MM.1S (cell line): ENCODE measurements around the gene IL1RAPL1.

ENCODE experiments used
- DNase-seq: peaks from one replicate; pipeline ENCODE4 v3.0.0-alpha.2; 2015
- H2AFZ ChIP-seq: fragments of 300-600 bp; sonication (generic); 2 replicates; pipeline ENCODE4 v1.6.0; 2016; ENCODE audit warnings: antibody characterized with exemption, low read length
- H3F3A ChIP-seq: fragments of 300-600 bp; sonication (generic); 2 replicates; pipeline ENCODE4 v1.6.1; 2016; ENCODE audit warnings: mild to moderate bottlenecking, antibody characterized with exemption, low read length, moderate library complexity, mixed read lengths; ENCODE audit not compliant: insufficient read depth
- H3K27ac ChIP-seq: fragments of 300-600 bp; sonication (generic); 2 replicates; pipeline ENCODE4 v1.5.1; 2016; ENCODE audit warnings: mild to moderate bottlenecking, low read length
- H3K27me3 ChIP-seq: fragments of 300-600 bp; sonication (generic); replicated peaks from 2 replicates; pipeline ENCODE4 v1.6.0; 2016; ENCODE audit warnings: low read length; ENCODE audit not compliant: insufficient read depth
- H3K36me3 ChIP-seq: fragments of 300-600 bp; sonication (generic); replicated peaks from 2 replicates; pipeline ENCODE4 v1.6.1; 2016; ENCODE audit warnings: mild to moderate bottlenecking, low read length, mixed read lengths; ENCODE audit not compliant: insufficient read depth
- H3K4me1 ChIP-seq: fragments of 300-600 bp; sonication (generic); 2 replicates; pipeline ENCODE4 v1.6.1; 2016; ENCODE audit warnings: low read length, mixed read lengths
- H3K4me2 ChIP-seq: fragments of 300-600 bp; sonication (generic); 2 replicates; pipeline ENCODE4 v1.6.0; 2016; ENCODE audit warnings: low read depth, low read length
- H3K4me3 ChIP-seq: fragments of 300-600 bp; sonication (generic); 2 replicates; pipeline ENCODE4 v1.5.1; 2016; ENCODE audit warnings: low read length, mixed read lengths
- H3K79me2 ChIP-seq: fragments of 300-600 bp; sonication (generic); 2 replicates; pipeline ENCODE4 v1.6.1; 2016; ENCODE audit warnings: mixed run types, low read length, mixed read lengths
- H3K9ac ChIP-seq: fragments of 300-600 bp; sonication (generic); 2 replicates; pipeline ENCODE4 v1.6.1; 2016; ENCODE audit warnings: low read length, mixed read lengths
- H3K9me2 ChIP-seq: fragments of 300-600 bp; sonication (generic); replicated peaks from 2 replicates; pipeline ENCODE4 v1.6.1; 2016; ENCODE audit warnings: mild to moderate bottlenecking, low read length, mixed read lengths; ENCODE audit not compliant: insufficient read depth
- H3K9me3 ChIP-seq: fragments of 300-600 bp; sonication (generic); replicated peaks from 2 replicates; pipeline ENCODE4 v1.6.1; 2016; ENCODE audit warnings: mild to moderate bottlenecking, low read length, mixed read lengths; ENCODE audit not compliant: insufficient read depth
- H4K20me1 ChIP-seq: fragments of 300-600 bp; sonication (generic); 2 replicates; pipeline ENCODE4 v1.6.1; 2016; ENCODE audit warnings: mild to moderate bottlenecking, low read length, moderate library complexity, mixed read lengths; ENCODE audit not compliant: insufficient read depth
- EZH2 ChIP-seq: fragments of 300-600 bp; sonication (generic); optimal IDR thresholded peaks from 2 replicates; pipeline ENCODE3; 2017; ENCODE audit warnings: low read depth, mild to moderate bottlenecking, antibody characterized with exemption, low read length, mixed read lengths
- EZH2phosphoT487 ChIP-seq: fragments of 300-600 bp; sonication (generic); IDR thresholded peaks from 2 replicates; pipeline ENCODE4 v1.6.1; 2018; ENCODE audit warnings: antibody characterized with exemption, low read length
- TF ChIP-seq, protein P1 (sequence below): fragments of 300-600 bp; sonication (generic); IDR thresholded peaks from 2 replicates; pipeline ENCODE4 v1.5.1; 2016; ENCODE audit warnings: antibody characterized with exemption, low read length, mixed read lengths

The IL1RAPL1 gene

DNA sequence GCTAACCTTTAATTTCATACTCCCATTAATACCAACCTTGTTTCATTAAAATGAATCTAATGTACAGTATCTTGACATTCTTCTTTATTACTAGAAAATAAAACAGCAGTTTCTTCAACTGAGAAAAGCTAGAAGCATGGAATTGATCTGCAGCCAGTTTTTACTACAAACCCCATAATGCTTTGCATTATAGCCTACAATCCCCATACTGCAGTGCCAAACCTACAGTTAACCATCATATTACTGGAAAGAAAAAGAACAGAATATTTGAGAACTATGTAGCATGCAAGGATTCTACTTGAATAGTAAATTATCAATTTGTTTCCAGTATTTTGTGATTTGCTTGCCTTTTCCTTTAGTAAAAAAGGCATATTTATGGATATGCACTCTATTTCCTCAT lies 3.2 kb upstream of the IL1RAPL1 start:
- H3F3A ChIP-seq, result no peaks in the 10 kb centered on the region
- no peak overlapping the region for H3K4me2 ChIP-seq
- no peaks in the 10 kb centered on the region for H3K4me1 ChIP-seq
- no peaks in the 10 kb centered on the region for H3K27me3 ChIP-seq
- no peaks in the 10 kb centered on the region for H3K9me2 ChIP-seq
- DNase-seq, result no peak
- no peaks in the 10 kb centered on the region for H3K9me3 ChIP-seq
- no peaks in the 10 kb centered on the region for H3K36me3 ChIP-seq
- H3K4me3 ChIP-seq, result no peak overlapping the region
- TF ChIP-seq EZH2 (no peak), EZH2phosphoT487 (no peak)
- TF ChIP-seq, protein P1, sequence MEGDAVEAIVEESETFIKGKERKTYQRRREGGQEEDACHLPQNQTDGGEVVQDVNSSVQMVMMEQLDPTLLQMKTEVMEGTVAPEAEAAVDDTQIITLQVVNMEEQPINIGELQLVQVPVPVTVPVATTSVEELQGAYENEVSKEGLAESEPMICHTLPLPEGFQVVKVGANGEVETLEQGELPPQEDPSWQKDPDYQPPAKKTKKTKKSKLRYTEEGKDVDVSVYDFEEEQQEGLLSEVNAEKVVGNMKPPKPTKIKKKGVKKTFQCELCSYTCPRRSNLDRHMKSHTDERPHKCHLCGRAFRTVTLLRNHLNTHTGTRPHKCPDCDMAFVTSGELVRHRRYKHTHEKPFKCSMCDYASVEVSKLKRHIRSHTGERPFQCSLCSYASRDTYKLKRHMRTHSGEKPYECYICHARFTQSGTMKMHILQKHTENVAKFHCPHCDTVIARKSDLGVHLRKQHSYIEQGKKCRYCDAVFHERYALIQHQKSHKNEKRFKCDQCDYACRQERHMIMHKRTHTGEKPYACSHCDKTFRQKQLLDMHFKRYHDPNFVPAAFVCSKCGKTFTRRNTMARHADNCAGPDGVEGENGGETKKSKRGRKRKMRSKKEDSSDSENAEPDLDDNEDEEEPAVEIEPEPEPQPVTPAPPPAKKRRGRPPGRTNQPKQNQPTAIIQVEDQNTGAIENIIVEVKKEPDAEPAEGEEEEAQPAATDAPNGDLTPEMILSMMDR, result no peak
- H3K9ac ChIP-seq, result no peak overlapping the region
- no peaks in the 10 kb centered on the region for H3K79me2 ChIP-seq
- no peak overlapping the region for H2AFZ ChIP-seq
- no peak overlapping the region for H3K27ac ChIP-seq
- H4K20me1 ChIP-seq, result no peaks in the 10 kb centered on the region

DNA sequence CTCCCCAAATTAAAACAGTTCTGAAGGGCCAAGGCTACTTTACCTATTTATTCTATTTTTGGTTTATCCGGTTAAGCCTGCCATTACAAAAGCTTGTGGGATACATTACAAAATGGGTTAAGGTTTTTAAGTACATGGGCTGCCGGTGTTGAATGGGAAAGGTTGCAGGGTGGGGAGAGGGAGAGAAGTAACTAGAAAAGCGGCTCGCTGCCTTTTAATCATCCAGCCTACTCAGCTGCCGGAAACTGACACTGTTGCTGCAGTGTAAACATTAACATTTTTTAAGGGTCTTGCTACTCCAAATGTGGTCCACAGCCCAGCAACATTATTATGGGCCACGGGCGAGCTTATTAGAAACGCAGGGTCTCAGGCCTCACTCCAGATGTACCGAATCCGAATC lies 1.5 kb upstream of the IL1RAPL1 start:
- Histone ChIP-seq H4K20me1 (no peaks in the 10 kb centered on the region), H3K79me2 (no peaks in the 10 kb centered on the region), H3K27me3 (no peaks in the 10 kb centered on the region), H3K36me3 (no peaks in the 10 kb centered on the region), H3K4me2 (no peak overlapping the region), H3K4me1 (no peaks in the 10 kb centered on the region), H3F3A (no peaks in the 10 kb centered on the region), H3K9me2 (no peaks in the 10 kb centered on the region), H3K9me3 (no peaks in the 10 kb centered on the region), H2AFZ (no peak overlapping the region), H3K27ac (no peak overlapping the region), H3K9ac (no peak overlapping the region), H3K4me3 (no peak overlapping the region)
- TF ChIP-seq EZH2, result no peak
- TF ChIP-seq EZH2phosphoT487, result no peak
- TF ChIP-seq, protein P1, result no peak
- DNase-seq, result no peak

DNA sequence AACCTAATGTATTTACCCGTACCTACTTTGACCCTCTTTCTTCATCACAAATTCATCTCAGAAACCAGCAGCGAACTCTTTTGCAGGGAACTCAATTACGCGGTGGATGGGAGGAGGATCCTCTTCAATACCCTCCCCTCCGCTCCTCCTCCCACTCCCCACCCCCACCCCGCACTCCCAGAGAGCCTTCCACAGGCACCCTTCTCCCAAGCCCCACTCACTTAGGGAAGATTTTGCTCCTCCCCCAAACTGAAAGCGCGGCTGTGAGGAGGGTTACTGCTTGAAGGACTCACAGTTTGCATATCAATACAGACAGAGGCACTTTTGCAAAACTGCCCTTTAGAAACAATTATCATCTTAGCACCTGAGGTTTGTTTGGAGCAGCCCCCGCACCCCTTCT lies 960 bp upstream of the IL1RAPL1 start:
- no peak overlapping the region for H3K9ac ChIP-seq
- no peak overlapping the region for H2AFZ ChIP-seq

More for the DNA sequence above, 960 bp upstream of the IL1RAPL1 start:
- Histone ChIP-seq H3K27ac (no peak overlapping the region), H3K9me2 (no peaks in the 10 kb centered on the region), H3K4me2 (no peak overlapping the region), H4K20me1 (no peaks in the 10 kb centered on the region), H3F3A (no peaks in the 10 kb centered on the region), H3K9me3 (no peaks in the 10 kb centered on the region), H3K4me3 (no peak overlapping the region), H3K27me3 (no peaks in the 10 kb centered on the region), H3K36me3 (no peaks in the 10 kb centered on the region), H3K79me2 (no peaks in the 10 kb centered on the region), H3K4me1 (no peaks in the 10 kb centered on the region)
- TF ChIP-seq EZH2, result no peak
- no peak for TF ChIP-seq EZH2phosphoT487
- TF ChIP-seq, protein P1, result no peak
- DNase-seq, result no peak
